OCI-LY7 (cell line): Measurements from ENCODE around the gene SLAMF7. TPM values are rescaled to one million over a fixed set of nuclear protein-coding genes. Genes with fewer than 3 reads are reported as not detected.

Source experiments
- BruUV-seq: library from RNA; stranded (reverse); fragments of 400-500 nt; replicated peaks from 2 replicates; lab custom pipeline; 2021; lab: Mats Ljungman, UMichigan
- CTCF ChIA-PET: fragments of 300-600 bp; sonication (Branson Sonifier 250); formaldehyde crosslinking; loops from one replicate; lab custom pipeline; 2022; ENCODE audit warnings: antibody characterized with exemption; ENCODE audit not compliant: unreplicated experiment; lab: Charles Lee
- POLR2A ChIA-PET: fragments of 300-600 bp; sonication (Branson Sonifier 250); formaldehyde crosslinking; loops from one replicate; lab custom pipeline; 2022; ENCODE audit warnings: antibody characterized with exemption; lab: Charles Lee
- DNase-seq: peaks from one replicate; pipeline ENCODE4 v3.0.0-alpha.2; 2015; ENCODE audit warnings: low spot score
- H2AFZ ChIP-seq: fragments of 200-600 bp; sonication (generic), shearing (Covaris generic); 2 replicates; pipeline ENCODE4 v1.6.1; 2014; ENCODE audit warnings: mild to moderate bottlenecking, antibody characterized with exemption, low read length, moderate library complexity
- H3K27ac ChIP-seq: fragments of 200-600 bp; sonication (generic); 2 replicates; pipeline ENCODE4 v1.5.1; 2014; ENCODE audit warnings: mixed run types, low read depth, mild to moderate bottlenecking, moderate library complexity, low read length, inconsistent platforms; ENCODE audit not compliant: poor library complexity, severe bottlenecking
- H3K36me3 ChIP-seq: fragments of 200-600 bp; sonication (generic); 2 replicates; pipeline ENCODE4 v1.6.1; 2014; ENCODE audit warnings: mild to moderate bottlenecking, antibody characterized with exemption, low read length, moderate library complexity, mixed read lengths; ENCODE audit not compliant: insufficient read depth
- H3K4me1 ChIP-seq: fragments of 200-600 bp; sonication (generic); 2 replicates; pipeline ENCODE4 v1.5.1; 2014; ENCODE audit warnings: mild to moderate bottlenecking, low read length; ENCODE audit not compliant: insufficient read depth, poor library complexity, severe bottlenecking
- H3K4me2 ChIP-seq: fragments of 200-600 bp; sonication (generic); 2 replicates; pipeline ENCODE4 v1.6.1; 2014; ENCODE audit warnings: mild to moderate bottlenecking, low read length
- H3K4me3 ChIP-seq: fragments of 200-600 bp; sonication (generic); 2 replicates; pipeline ENCODE4 v1.5.1; 2014; ENCODE audit warnings: mild to moderate bottlenecking, low read depth, low read length; ENCODE audit not compliant: poor library complexity, severe bottlenecking
- H3K79me2 ChIP-seq: fragments of 200-600 bp; sonication (generic); 2 replicates; pipeline ENCODE4 v1.6.1; 2016; ENCODE audit warnings: low read depth, mild to moderate bottlenecking, low read length, moderate library complexity, mixed read lengths; ENCODE audit not compliant: insufficient read depth
- H3K9me2 ChIP-seq: fragments of 200-600 bp; sonication (generic); 2 replicates; pipeline ENCODE4 v1.6.1; 2016; ENCODE audit warnings: mild to moderate bottlenecking, low read length, mixed read lengths; ENCODE audit not compliant: insufficient read depth
- H3K9me3 ChIP-seq: fragments of 200-600 bp; sonication (generic); 2 replicates; pipeline ENCODE4 v1.6.1; 2014; ENCODE audit warnings: mild to moderate bottlenecking, mixed run types, low read length, mixed read lengths
- H4K20me1 ChIP-seq: fragments of 200-600 bp; sonication (generic); 2 replicates; pipeline ENCODE4 v1.6.1; 2014; ENCODE audit warnings: mild to moderate bottlenecking, antibody characterized with exemption, low read length, moderate library complexity, mixed read lengths; ENCODE audit not compliant: insufficient read depth
- CTCF ChIP-seq: fragments of 200-600 bp; sonication (generic); conservative IDR thresholded peaks from 2 replicates; pipeline ENCODE4 v1.5.1; 2014; ENCODE audit warnings: mild to moderate bottlenecking, antibody characterized with exemption, low read length, moderate library complexity, mixed read lengths
- EZH2phosphoT487 ChIP-seq: fragments of 200-600 bp; sonication (generic); IDR thresholded peaks from 2 replicates; pipeline ENCODE4 v1.6.1; 2018; ENCODE audit warnings: low read depth, borderline replicate concordance, mild to moderate bottlenecking, mixed run types, antibody characterized with exemption, low read length, moderate library complexity, mixed read lengths
- intact Hi-C: fragments of 100-400 bp; cut with micrococcal nuclease; formaldehyde crosslinking; loops from one replicate; pipeline ENCODE4 v1.10.0; 2022; ENCODE audit not compliant: unreplicated experiment
- total RNA-seq, 2 experiments: library from RNA; depleted of rRNA in 1 of 2; stranded (reverse); fragments of >200 nt in 1 of 2; shearing (Covaris generic) in 1 of 2; gene quantifications; 2 replicates each; pipeline ENCODE4 v1.2.3, GENCODE V29; 2014 to 2022

Gene SLAMF7
- total RNA-seq, 2 experiments from 2014 or later: not detected

GRCh38 chr1:160720356-160721085 lies 18.5 kb upstream of the SLAMF7 start:
- Histone ChIP-seq H3K36me3 (no peaks in the 10 kb centered on the region; the same call in 1 of the 2 replicates), H3K9me2 (no peaks in the 10 kb centered on the region), H3K9me3 (peaks cover 5% of the 10 kb centered on the region; the same call in 1 of the 2 replicates), H3K27ac (no peak overlapping the region), H2AFZ (no peak overlapping the region), H4K20me1 (no peaks in the 10 kb centered on the region), H3K79me2 (no peaks in the 10 kb centered on the region), H3K4me3 (no peak overlapping the region), H3K4me2 (no peak overlapping the region), H3K4me1 (no peaks in the 10 kb centered on the region)
- BruUV-seq: no TSS peak
- CTCF ChIA-PET: no interaction called here
- intact Hi-C loops: no loop called here
- POLR2A ChIA-PET: interaction anchor here (1.3 to 1.5 kb wide), 2 partner anchors 12 to 99 kb away, joined by 6 read pairs; no protein-coding TSS in a partner anchor
- DNase-seq: no peak
- no peak for TF ChIP-seq EZH2phosphoT487
- TF ChIP-seq CTCF: no peak

GRCh38 chr1:160721473-160721872 lies 17.6 kb upstream of the SLAMF7 start:
- DNase-seq: no peak
- CTCF ChIA-PET: interaction anchor here (1.4 kb wide), 1 partner anchor 230 kb away, joined by 3 read pairs; no protein-coding TSS in a partner anchor
- Histone ChIP-seq H3K4me2 (no peak overlapping the region), H4K20me1 (no peaks in the 10 kb centered on the region), H3K79me2 (no peaks in the 10 kb centered on the region), H3K4me1 (peaks cover 8% of the 10 kb centered on the region), H3K27ac (no peak overlapping the region), H3K4me3 (no peak overlapping the region), H3K9me3 (peaks cover 5% of the 10 kb centered on the region; the same call in 1 of the 2 replicates), H3K36me3 (no peaks in the 10 kb centered on the region; the same call in 1 of the 2 replicates), H3K9me2 (no peaks in the 10 kb centered on the region), H2AFZ (no peak overlapping the region)
- TF ChIP-seq CTCF: no peak
- no peak for TF ChIP-seq EZH2phosphoT487
- no TSS peak for BruUV-seq
- POLR2A ChIA-PET: interaction anchor here (0.6 to 1.4 kb wide), 2 partner anchors 8 to 15 kb away, joined by 3 read pairs; no protein-coding TSS in a partner anchor
- intact Hi-C loops: no loop called here
